ENCODE data around the gene PPP1R36. TPM values are rescaled to one million over a fixed set of nuclear protein-coding genes. Genes with fewer than 3 reads are reported as not detected.

The PPP1R36 gene
- total and polyA plus RNA-seq, 11 donors, result 0.11 to 1.0 (median 0.46) TPM; not detected in 5

GRCh38 chr14:64637735-64638473 is 88.1 kb downstream of the PPP1R36 start:
- TF ChIP-seq, protein P1, sequence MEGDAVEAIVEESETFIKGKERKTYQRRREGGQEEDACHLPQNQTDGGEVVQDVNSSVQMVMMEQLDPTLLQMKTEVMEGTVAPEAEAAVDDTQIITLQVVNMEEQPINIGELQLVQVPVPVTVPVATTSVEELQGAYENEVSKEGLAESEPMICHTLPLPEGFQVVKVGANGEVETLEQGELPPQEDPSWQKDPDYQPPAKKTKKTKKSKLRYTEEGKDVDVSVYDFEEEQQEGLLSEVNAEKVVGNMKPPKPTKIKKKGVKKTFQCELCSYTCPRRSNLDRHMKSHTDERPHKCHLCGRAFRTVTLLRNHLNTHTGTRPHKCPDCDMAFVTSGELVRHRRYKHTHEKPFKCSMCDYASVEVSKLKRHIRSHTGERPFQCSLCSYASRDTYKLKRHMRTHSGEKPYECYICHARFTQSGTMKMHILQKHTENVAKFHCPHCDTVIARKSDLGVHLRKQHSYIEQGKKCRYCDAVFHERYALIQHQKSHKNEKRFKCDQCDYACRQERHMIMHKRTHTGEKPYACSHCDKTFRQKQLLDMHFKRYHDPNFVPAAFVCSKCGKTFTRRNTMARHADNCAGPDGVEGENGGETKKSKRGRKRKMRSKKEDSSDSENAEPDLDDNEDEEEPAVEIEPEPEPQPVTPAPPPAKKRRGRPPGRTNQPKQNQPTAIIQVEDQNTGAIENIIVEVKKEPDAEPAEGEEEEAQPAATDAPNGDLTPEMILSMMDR (IDR thresholded peaks at IDR 0.05), result no peak
- TF ChIP-seq POLR2A (IDR thresholded peaks at IDR 0.05), result no peak
- ATAC-seq, result no peak

GRCh38 chr14:64638625-64639024 is 88.9 kb downstream of the PPP1R36 start:
- no peaks in the 10 kb centered on the region for H3K36me3 ChIP-seq
- no peak for TF ChIP-seq POLR2A (IDR thresholded peaks at IDR 0.05)
- intact Hi-C loops (cut with DNase I), result loop anchor here (5.0 to 10.0 kb wide), 6 partner anchors 96 to 296 kb away; partner anchors contain the start of gene HSPA2 (in 3 of the 10)
- H3K9me3 ChIP-seq, result peaks cover 0 to 3% (median 0%) of the 10 kb centered on the region in 12 donors
- DNase-seq (no peak), ATAC-seq (no peak)
- WGBS, 4 donors, result 85 to 97% (median 90%) methylated on average over 2 of the region's 2 CpGs
- H3K27me3 ChIP-seq, result no peaks in the 10 kb centered on the region
- no peak overlapping the region for H3K4me3 ChIP-seq
- H3K4me1 ChIP-seq, result peaks cover 0 to 9% (median 0%) of the 10 kb centered on the region in 12 donors
- H3K27ac ChIP-seq, result no peak overlapping the region

More at GRCh38 chr14:64637735-64638473, 88.1 kb downstream of the PPP1R36 start:
- no peaks in the 10 kb centered on the region for H3K27me3 ChIP-seq
- H3K4me1 ChIP-seq, result peaks cover 0 to 9% (median 0%) of the 10 kb centered on the region in 12 donors
- no peaks in the 10 kb centered on the region for H3K9me3 ChIP-seq
- WGBS, 4 donors, result 78 to 84% (median 80%) methylated on average over 9 of the region's 9 CpGs
- H3K36me3 ChIP-seq, result no peaks in the 10 kb centered on the region
- no peak for DNase-seq
- no peak overlapping the region for H3K27ac ChIP-seq
- intact Hi-C loops (cut with DNase I), result loop anchor here (2.0 to 10.0 kb wide), 9 partner anchors 69 to 296 kb away; partner anchors contain the start of gene HSPA2 (in 4 of the 10)
- no peak overlapping the region for H3K4me3 ChIP-seq

Other genes with a start within 250 kb of the PPP1R36 start
- gene MTHFD1, start 161.6 kb upstream of the PPP1R36 start, total RNA-seq, result 10 to 100 TPM; 39.0 to 72.1 (median 60.4) TPM
- gene MTHFD1, start 161.6 kb upstream of the PPP1R36 start, polyA plus RNA-seq, result 10 to 100 TPM; 45.3 to 50.8 TPM
- gene AKAP5, start 84.5 kb upstream of the PPP1R36 start, total RNA-seq, result under 1 TPM in 8 of 9 donors, not detected in 1; 0.12 to 0.61 (median 0.21) TPM
- gene AKAP5, start 84.5 kb upstream of the PPP1R36 start, polyA plus RNA-seq, result under 1 TPM; 0.08 TPM
- gene ZBTB25, start 46.1 kb upstream of the PPP1R36 start, total RNA-seq, result 10 to 100 TPM; 12.5 to 28.0 (median 19.0) TPM
- 10 to 100 TPM in 1 of 2 donors, 1 to 10 TPM in 1; 4.0 to 10.0 TPM for gene ZBTB25, start 46.1 kb upstream of the PPP1R36 start, polyA plus RNA-seq
- 10 to 100 TPM; 16.2 to 29.5 (median 21.2) TPM for gene ZBTB1, start 45.2 kb upstream of the PPP1R36 start, total RNA-seq
- 10 to 100 TPM in 1 of 2 donors, 1 to 10 TPM in 1; 9.0 to 11.5 TPM for gene ZBTB1, start 45.2 kb upstream of the PPP1R36 start, polyA plus RNA-seq
- 10 to 100 TPM in 8 of 9 donors, 1 to 10 TPM in 1; 9.6 to 96.0 (median 22.9) TPM for gene HSPA2, start 9.2 kb upstream of the PPP1R36 start, total RNA-seq
- gene HSPA2, start 9.2 kb upstream of the PPP1R36 start, polyA plus RNA-seq, result 10 to 100 TPM in 1 of 2 donors, 1 to 10 TPM in 1; 3.2 to 25.0 TPM
- gene PLEKHG3, start 154.5 kb downstream of the PPP1R36 start, total RNA-seq, result 10 to 100 TPM; 14.7 to 34.3 (median 18.1) TPM
- 1 to 10 TPM; 7.0 TPM for gene PLEKHG3, start 154.5 kb downstream of the PPP1R36 start, polyA plus RNA-seq

Measured in heart left ventricle (tissue), 16 donors.